MCF 10A (cell line): Measurements from ENCODE around the gene NBEAL2. TPM values are rescaled to one million over a fixed set of nuclear protein-coding genes. Genes with fewer than 3 reads are reported as not detected.

Experiments
- BruUV-seq: library from RNA; stranded (reverse); fragments of 400-500 nt; replicated peaks from 2 replicates; lab custom pipeline; 2021; lab: Mats Ljungman, UMichigan
- CTCF ChIA-PET: fragments of 300-600 bp; sonication (Branson Sonifier 250); formaldehyde crosslinking; extraction: SDS; loops from one replicate; lab custom pipeline; 2021; ENCODE audit warnings: antibody characterized with exemption, inconsistent platforms; lab: Yijun Ruan, JAX
- POLR2A ChIA-PET: fragments of 300-600, 350-650 bp; sonication (Branson Sonifier 250); formaldehyde crosslinking; extraction: SDS; loops from one replicate; lab custom pipeline; 2020; ENCODE audit warnings: antibody characterized with exemption, inconsistent platforms; lab: Yijun Ruan, JAX
- DNase-seq: peaks from one replicate; pipeline ENCODE4 v3.0.0-alpha.2; 2018; ENCODE audit not compliant: unreplicated experiment
- H3K27ac Mint-ChIP-seq: one replicate; pipeline ENCODE4 v1.8.0; 2022; ENCODE audit warnings: mild to moderate bottlenecking, low read depth, mixed read lengths; ENCODE audit not compliant: unreplicated experiment
- H3K27me3 Mint-ChIP-seq: one replicate; pipeline ENCODE4 v1.8.0; 2022; ENCODE audit warnings: mixed read lengths; ENCODE audit not compliant: insufficient read depth, unreplicated experiment
- H3K36me3 Mint-ChIP-seq: one replicate; pipeline ENCODE4 v1.8.0; 2022; ENCODE audit warnings: mild to moderate bottlenecking, moderate library complexity, mixed read lengths; ENCODE audit not compliant: insufficient read depth, unreplicated experiment
- H3K4me1 Mint-ChIP-seq: one replicate; pipeline ENCODE4 v1.8.0; 2022; ENCODE audit warnings: mixed read lengths; ENCODE audit not compliant: insufficient read depth, unreplicated experiment
- H3K4me3 Mint-ChIP-seq: one replicate; pipeline ENCODE4 v1.8.0; 2022; ENCODE audit warnings: mild to moderate bottlenecking, moderate library complexity, mixed read lengths; ENCODE audit not compliant: unreplicated experiment
- H3K9me3 Mint-ChIP-seq: one replicate; pipeline ENCODE4 v1.8.0; 2022; ENCODE audit warnings: mixed read lengths; ENCODE audit not compliant: unreplicated experiment
- intact Hi-C: fragments of 100-400 bp; cut with micrococcal nuclease; formaldehyde crosslinking; loops from 2 replicates; pipeline ENCODE4 v1.14.1; 2022
- total RNA-seq: library from RNA; stranded (reverse); gene quantifications from 2 replicates; pipeline ENCODE4 v1.2.3, GENCODE V29; 2022
- TF ChIP-seq, protein P1 (sequence below): fragments of 200-600 bp; IDR thresholded peaks from one replicate; pipeline ENCODE4 v1.8.0; 2022; ENCODE audit warnings: antibody characterized with exemption, mild to moderate bottlenecking; ENCODE audit not compliant: unreplicated experiment

Gene NBEAL2
- total RNA-seq, 1 experiment from 2014 or later = 14.2 TPM

DNA sequence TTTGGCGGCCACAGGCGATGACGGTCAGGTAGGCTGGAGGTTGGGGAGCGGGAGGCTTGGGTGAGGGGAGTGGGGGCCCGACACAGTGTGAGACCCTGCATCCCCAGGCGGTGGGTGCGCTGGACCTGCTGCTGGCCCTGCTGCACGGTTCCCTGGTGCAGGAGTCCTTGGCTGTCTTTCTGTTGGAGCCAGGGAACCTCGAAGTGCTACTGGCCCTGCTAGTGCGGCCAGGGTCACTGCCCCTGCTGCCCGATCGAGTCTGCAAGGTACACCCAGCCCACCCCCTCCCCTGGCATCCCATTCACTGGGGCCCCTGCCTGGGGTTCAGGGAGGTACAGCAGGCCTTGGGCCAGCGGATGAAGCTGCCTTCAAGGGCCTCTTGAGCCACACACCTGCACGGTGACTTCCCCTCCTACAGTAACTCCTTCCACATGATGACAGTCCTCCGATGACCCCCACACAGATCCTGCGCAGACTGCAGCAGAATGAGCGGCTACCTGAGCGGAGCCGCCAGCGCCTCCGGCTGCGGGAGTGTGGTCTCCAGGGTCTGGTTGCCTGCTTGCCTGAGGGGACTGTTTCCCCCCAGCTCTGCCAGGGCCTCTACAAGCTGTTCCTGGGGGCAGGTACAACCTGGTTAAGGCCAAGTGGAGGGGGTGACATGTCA lies 19.5 kb downstream of the NBEAL2 start:
- no TSS peak for BruUV-seq
- TF ChIP-seq, protein P1, sequence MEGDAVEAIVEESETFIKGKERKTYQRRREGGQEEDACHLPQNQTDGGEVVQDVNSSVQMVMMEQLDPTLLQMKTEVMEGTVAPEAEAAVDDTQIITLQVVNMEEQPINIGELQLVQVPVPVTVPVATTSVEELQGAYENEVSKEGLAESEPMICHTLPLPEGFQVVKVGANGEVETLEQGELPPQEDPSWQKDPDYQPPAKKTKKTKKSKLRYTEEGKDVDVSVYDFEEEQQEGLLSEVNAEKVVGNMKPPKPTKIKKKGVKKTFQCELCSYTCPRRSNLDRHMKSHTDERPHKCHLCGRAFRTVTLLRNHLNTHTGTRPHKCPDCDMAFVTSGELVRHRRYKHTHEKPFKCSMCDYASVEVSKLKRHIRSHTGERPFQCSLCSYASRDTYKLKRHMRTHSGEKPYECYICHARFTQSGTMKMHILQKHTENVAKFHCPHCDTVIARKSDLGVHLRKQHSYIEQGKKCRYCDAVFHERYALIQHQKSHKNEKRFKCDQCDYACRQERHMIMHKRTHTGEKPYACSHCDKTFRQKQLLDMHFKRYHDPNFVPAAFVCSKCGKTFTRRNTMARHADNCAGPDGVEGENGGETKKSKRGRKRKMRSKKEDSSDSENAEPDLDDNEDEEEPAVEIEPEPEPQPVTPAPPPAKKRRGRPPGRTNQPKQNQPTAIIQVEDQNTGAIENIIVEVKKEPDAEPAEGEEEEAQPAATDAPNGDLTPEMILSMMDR = no peak
- ChIA-PET POLR2A (no interaction called here), CTCF (interaction anchor here (0.5 to 2.1 kb wide), 16 partner anchors 8 to 504 kb away, joined by 3 to 10 read pairs (median 3); no protein-coding TSS in a partner anchor)
- Mint-ChIP-seq H3K4me1 (peaks cover 5% of the 10 kb centered on the region), H3K36me3 (peaks cover 15% of the 10 kb centered on the region), H3K4me3 (no peak overlapping the region), H3K27ac (no peak overlapping the region), H3K27me3 (no peaks in the 10 kb centered on the region), H3K9me3 (no peaks in the 10 kb centered on the region)
- intact Hi-C loops = loop anchor here (1.0 to 2.0 kb wide), 2 partner anchors 86 to 294 kb away; no protein-coding TSS in a partner anchor
- DNase-seq = no peak

DNA sequence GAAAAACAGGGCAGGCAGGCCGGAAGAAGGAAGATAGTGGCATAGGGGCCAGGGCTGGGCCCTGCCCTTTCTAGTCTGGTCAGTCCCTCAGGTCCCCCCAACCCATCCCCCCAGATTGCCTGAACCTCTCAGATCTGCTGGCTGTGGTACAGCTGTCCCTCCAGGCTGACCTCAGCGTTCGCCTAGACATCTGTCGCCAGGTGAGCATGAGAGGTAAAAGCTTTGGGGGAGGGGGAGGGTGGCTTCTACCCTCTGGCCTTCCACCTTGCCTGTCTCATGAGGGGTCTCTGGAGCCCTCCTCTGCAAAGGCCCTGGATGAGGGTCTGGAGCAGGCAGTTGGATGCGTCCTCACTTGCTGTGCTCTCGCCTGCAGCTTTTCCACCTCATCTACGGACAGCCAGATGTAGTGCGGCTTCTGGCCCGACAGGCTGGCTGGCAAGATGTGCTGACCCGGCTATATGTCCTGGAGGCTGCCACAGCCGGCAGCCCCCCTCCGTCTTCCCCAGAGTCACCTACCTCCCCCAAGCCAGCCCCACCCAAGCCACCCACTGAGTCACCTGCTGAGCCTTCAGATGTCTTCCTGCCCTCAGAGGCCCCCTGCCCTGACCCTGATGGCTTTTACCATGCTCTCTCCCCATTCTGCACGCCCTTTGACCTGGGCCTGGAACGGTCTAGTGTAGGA lies 20.2 kb downstream of the NBEAL2 start:
- peaks cover 5% of the 10 kb centered on the region for H3K4me1 Mint-ChIP-seq
- no peak overlapping the region for H3K4me3 Mint-ChIP-seq
- POLR2A ChIA-PET = interaction anchor here (0.6 kb wide), 1 partner anchor 292 kb away, joined by 3 read pairs; no protein-coding TSS in a partner anchor
- TF ChIP-seq, protein P1 = no peak
- H3K27ac Mint-ChIP-seq = no peak overlapping the region
- no peaks in the 10 kb centered on the region for H3K27me3 Mint-ChIP-seq
- BruUV-seq = no TSS peak
- CTCF ChIA-PET = interaction anchor here (0.5 to 2.1 kb wide), 8 partner anchors 9 to 398 kb away, joined by 3 to 7 read pairs (median 4); no protein-coding TSS in a partner anchor
- H3K9me3 Mint-ChIP-seq = no peaks in the 10 kb centered on the region
- no peak for DNase-seq
- H3K36me3 Mint-ChIP-seq = peaks cover 15% of the 10 kb centered on the region
- intact Hi-C loops = loop anchor here (2.0 kb wide), 1 partner anchor 87 kb away; no protein-coding TSS in a partner anchor

DNA sequence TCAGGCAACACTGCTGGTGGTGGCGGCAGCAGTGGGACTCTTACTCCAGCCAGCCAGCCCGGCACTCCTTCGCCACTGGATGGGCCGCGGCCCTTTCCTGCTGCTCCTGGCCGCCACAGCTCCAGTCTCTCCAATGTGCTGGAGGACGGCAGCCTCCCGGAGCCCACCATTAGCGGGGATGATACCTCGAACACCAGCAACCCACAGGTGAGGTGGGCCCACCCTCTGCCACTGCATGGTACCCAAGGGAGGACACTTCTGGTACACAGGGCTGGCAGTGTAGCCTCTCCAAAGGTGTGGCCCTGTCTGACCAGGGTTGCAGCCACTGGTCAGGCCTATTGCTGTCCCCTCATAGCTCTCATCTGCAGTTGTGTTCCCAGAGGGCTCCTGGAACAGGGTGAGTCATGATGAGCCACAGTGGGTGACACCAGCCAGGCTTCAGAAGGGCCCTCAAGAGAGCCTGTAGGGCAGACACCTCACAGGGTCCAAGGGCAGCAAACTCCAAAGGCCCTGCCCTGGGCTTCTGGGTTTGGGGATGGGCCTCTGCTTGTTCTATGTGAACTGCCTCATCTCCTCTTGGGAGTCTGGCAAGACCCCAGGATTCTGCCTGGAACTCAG lies 20.8 kb downstream of the NBEAL2 start:
- CTCF ChIA-PET = interaction anchor here (0.6 kb wide), 1 partner anchor 88 kb away, joined by 4 read pairs; no protein-coding TSS in a partner anchor
- no TSS peak for BruUV-seq
- H3K27ac Mint-ChIP-seq = no peak overlapping the region
- H3K36me3 Mint-ChIP-seq = peaks cover 15% of the 10 kb centered on the region
- TF ChIP-seq, protein P1 = no peak
- no peak overlapping the region for H3K4me3 Mint-ChIP-seq
- intact Hi-C loops = no loop called here
- H3K4me1 Mint-ChIP-seq = peaks cover 5% of the 10 kb centered on the region
- POLR2A ChIA-PET = interaction anchor here (0.6 kb wide), 1 partner anchor 291 kb away, joined by 3 read pairs; no protein-coding TSS in a partner anchor
- DNase-seq = no peak
- H3K9me3 Mint-ChIP-seq = no peaks in the 10 kb centered on the region
- no peaks in the 10 kb centered on the region for H3K27me3 Mint-ChIP-seq
